ENCODE data around the gene ACSF2.
"Not testable (repeated sequence)": the region's sequence is repeated elsewhere in the genome, so short reads cannot be mapped to it uniquely, and the experiment has no call there.

Gene ACSF2

GRCh38 chr17:50412188-50412732 lies 13.8 kb upstream of the ACSF2 start:
- no peak for DNase-seq

GRCh38 chr17:50414808-50415207 lies 11.2 kb upstream of the ACSF2 start:
- DNase-seq = no peak

- not testable (repeated sequence) for DNase-seq
Measured at GRCh38 chr17:50419577-50419976, 6.4 kb upstream of the ACSF2 start.

GRCh38 chr17:50420419-50421112 lies 5.5 kb upstream of the ACSF2 start:
- DNase-seq = no peak

GRCh38 chr17:50421308-50422051 lies 4.5 kb upstream of the ACSF2 start:
- DNase-seq = peak; percentile 29

- no peak for DNase-seq
Measured at GRCh38 chr17:50422738-50423137, 3.3 kb upstream of the ACSF2 start.

- no peak for DNase-seq
Measured at GRCh38 chr17:50423553-50424159, 2.4 kb upstream of the ACSF2 start.

GRCh38 chr17:50424246-50424995 lies 1.6 kb upstream of the ACSF2 start:
- DNase-seq = no peak

GRCh38 chr17:50424996-50425681 lies 879 bp upstream of the ACSF2 start:
- no peak for DNase-seq

GRCh38 chr17:50426472-50426782 lies 409 bp downstream of the ACSF2 start:
- no peak for DNase-seq

GRCh38 chr17:50426814-50427787 lies 1.1 kb downstream of the ACSF2 start:
- DNase-seq = peak; percentile 29

- DNase-seq = not testable (repeated sequence)
Measured at GRCh38 chr17:50428126-50428525, 2.1 kb downstream of the ACSF2 start.

- no peak for DNase-seq
Measured at GRCh38 chr17:50428831-50429424, 2.9 kb downstream of the ACSF2 start.

GRCh38 chr17:50429793-50430192 lies 3.8 kb downstream of the ACSF2 start:
- DNase-seq = no peak

- no peak for DNase-seq
Measured at GRCh38 chr17:50430821-50431618, 5.0 kb downstream of the ACSF2 start.

GRCh38 chr17:50432125-50432762 lies 6.2 kb downstream of the ACSF2 start:
- DNase-seq = no peak

GRCh38 chr17:50437409-50437808 lies 11.4 kb downstream of the ACSF2 start:
- DNase-seq = no peak

- no peak for DNase-seq
Measured at GRCh38 chr17:50439008-50439407, 13.0 kb downstream of the ACSF2 start.

GRCh38 chr17:50440172-50440837 lies 14.3 kb downstream of the ACSF2 start:
- DNase-seq = no peak

Data from CD4-positive, alpha-beta T cell treated with Interleukin-17A for 1 hour (primary cell).